ENCODE results near the gene SPATS2.
"Not testable (repeated sequence)": the region's sequence is repeated elsewhere in the genome, so short reads cannot be mapped to it uniquely, and the experiment has no call there.

SPATS2 gene

DNA sequence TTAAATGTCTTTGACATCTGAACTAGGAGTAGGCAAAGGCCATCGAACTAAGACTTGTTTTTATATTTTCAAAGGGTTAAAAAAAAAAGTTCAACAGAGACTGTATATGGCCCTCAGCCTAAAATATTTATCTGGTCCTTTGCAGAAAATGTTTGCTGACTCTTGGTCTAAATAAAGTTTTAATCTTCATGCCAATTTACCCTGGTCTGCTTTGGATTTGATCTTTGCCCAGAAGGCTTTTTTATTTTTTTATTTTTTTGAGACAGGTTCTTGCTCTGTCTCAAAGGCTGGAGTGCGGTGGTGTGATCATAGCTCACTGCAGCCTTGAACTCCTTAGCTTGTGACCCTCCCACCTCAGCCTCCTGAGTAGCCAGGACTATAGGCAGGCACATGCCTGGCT is 47.1 kb downstream of the SPATS2 start:
- DNase-seq: no peak

- DNase-seq: no peak
These were observed 48.3 kb downstream of the SPATS2 start for GRCh38 chr12:49415521-49415970.

DNA sequence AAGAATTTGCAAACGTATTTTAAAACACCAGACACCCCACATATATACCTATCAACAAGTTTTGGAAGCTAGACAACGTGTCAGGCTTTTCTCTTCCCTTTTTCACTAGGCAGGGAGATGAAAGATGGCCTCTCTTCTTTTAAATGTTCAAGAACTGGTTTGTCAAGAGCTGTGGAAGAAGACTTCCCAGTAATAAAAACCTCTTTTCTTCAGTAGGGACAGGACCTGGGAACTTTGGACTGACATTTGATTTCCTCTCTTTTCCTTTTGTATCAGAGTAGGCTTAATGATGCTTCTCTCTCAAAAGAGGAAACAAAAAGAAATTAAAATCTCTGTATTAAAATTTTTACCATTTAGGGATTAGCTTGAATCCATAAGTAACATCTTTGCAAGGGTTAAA is 49.6 kb downstream of the SPATS2 start:
- no peak for DNase-seq

DNA sequence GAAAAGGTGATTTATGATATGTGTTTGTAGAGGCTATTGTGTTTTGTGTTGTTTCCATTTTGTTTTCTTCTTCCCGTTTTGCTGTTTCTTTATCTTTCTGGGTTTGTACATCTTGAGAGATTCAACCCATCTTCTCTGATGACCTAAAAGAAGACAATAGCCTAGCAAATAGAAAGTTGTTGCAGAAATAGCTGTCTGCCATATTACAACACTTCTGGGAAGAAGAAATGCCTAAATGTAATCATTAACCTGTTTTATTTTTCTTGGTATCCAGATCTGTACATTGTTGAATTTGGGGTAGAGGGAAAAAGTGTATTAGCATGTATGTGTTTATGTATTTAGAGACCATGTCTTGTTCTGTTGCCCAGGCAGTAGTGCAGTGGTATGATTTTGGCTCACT is 50.3 kb downstream of the SPATS2 start:
- no peak for DNase-seq

- DNase-seq: no peak
These were observed 53.3 kb downstream of the SPATS2 start for GRCh38 chr12:49420556-49420955.

GRCh38 chr12:49422114-49422513 is 54.9 kb downstream of the SPATS2 start:
- no peak for DNase-seq

DNA sequence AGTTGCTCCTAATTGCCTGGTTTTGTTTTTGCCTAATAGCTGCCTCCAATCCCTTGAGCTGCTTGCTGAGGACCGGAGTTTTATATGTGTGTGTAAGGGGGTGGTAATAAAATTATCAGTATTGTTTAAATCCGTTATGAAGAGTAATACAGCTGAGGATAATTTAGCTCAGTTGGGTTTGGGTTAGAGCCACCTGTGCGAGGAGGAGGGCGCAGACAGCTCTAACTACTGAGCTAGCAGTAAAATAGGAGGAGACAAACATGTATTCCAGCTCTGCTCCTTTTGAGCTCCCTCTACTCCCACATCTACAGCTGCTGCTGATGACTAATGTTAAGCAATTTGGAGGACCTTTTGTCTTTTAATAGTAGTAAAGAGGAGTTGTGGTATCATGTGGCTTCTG is 61.5 kb downstream of the SPATS2 start:
- DNase-seq: no peak

- no peak for DNase-seq
These were observed 65.4 kb downstream of the SPATS2 start for GRCh38 chr12:49432616-49433015.

- DNase-seq: not testable (repeated sequence)
These were observed 69.5 kb downstream of the SPATS2 start for GRCh38 chr12:49436799-49437198.

DNA sequence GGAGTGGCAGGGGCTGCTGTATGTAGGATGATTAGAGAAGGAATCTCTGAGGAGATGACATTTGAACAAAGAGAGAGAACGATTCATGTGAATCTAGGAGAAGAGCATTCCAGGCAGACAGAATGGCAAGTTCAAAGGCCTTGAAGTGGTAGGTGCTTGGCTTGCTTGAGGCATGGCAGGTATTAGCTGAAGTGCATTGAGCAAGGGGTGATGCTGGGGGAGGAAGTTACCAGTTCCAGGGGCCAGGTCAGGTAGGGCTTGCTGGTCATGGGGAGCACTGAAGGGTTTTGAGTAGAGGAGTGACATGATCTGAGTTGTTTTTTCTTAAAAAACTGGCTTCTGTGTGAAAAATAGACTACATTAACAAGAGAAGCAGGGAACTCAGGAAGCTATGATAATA is 71.8 kb downstream of the SPATS2 start:
- no peak for DNase-seq

DNA sequence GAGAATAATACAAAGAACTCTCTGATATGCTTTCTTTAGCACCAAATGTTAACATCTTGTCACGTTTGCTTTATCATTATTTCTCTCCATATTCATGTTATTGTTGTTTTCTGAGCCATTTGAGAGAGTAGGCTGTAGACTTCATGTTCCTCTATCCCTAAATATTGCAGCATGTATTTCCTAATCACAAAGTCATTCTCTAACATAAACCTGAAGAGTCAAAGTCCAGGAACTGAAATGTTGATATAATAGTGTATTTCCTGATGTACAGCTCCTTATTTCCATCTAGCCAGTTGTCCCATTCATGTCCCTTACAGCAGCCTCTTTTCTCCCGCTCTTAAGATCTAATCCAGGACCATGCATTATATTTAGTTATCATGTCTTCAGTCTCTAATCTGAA is 72.8 kb downstream of the SPATS2 start:
- DNase-seq: no peak

DNA sequence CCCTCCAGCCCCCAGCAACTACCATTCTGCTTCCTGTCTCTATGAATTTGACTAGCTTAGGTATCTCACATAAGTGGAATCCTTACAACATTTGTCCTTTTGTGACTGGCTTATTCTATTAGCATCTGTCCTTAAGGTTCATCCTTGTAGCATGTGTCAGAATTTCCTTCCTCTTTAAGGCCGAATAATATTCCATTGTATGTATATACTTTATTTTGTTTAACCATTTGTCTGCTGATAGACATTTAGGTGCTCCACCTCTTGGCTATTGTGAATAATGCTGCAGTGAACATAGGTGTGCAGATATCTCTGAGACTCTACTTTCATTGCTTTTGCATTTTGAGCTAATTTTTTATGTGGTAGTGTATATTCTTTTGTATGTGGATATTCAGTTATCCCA is 75.7 kb downstream of the SPATS2 start:
- DNase-seq: no peak

DNA sequence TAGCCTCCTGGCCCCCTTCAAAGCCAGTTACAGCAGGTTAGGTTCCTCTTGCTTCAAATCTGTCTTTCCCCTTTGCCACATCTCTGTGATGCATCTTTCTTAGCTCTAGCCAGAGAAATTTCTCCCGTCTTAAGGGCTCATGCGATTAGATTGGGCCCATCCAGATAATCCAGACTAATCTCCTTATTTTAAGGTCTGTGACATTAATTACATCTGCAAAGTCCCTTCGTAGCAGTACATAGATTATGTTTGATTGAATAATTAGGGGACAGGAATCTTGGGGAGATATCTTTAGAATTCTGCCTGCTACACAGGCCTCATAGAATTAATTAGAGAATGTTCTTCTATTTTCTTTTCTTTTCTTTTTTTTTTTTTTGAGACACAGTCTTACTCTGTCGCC is 79.3 kb downstream of the SPATS2 start:
- no peak for DNase-seq

DNA sequence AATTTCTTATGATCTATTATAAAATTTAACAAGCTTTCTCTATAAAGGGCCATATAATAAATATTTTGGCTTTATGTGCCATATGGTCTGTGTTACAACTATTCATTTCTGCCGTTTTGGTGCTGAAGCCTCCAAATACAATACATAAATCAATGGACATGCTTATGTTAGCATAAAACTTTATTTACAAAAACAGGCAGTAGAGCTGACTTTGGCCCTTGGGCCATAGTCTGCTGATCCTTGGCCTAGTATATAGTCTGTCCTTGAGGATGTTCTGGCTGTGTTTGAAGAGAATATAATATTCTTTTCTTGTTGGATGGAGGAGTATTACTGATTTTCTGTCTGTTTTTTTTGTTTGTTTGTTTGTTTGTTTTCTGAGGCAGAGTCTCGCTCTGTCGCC is 81.6 kb downstream of the SPATS2 start:
- no peak for DNase-seq

- DNase-seq: no peak
These were observed 84.4 kb downstream of the SPATS2 start for GRCh38 chr12:49451468-49452259.

- no peak for DNase-seq
These were observed 88.2 kb downstream of the SPATS2 start for GRCh38 chr12:49455501-49455900.

DNA sequence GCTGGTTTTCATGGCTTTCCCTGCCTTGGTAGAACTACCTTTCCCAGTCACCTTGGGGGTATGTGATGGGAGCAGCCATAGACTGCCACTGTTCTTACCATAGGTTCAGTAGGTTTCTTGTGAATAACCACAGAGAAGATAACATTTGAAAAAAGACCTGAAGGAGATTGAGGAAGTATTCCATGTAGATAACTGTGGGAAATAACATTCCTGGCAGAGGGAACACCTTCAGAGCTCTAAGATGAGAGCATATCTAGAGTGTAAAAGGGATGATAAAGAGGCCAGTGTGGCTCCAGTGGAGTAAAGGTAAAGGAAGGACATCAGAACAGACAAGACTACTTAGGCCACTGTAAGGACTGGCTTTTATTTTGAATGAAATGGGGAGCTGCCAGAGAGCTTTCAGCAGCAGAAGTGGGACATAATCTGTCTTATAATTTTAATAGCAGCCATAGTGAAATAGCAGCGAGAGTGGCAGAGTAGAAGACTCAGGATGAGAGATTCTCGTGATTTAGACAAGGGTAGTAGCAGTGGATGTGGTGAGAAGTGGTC is 88.9 kb downstream of the SPATS2 start:
- DNase-seq: no peak

GRCh38 chr12:49458816-49459215 is 91.6 kb downstream of the SPATS2 start:
- no peak for DNase-seq

GRCh38 chr12:49461221-49461620 is 94.0 kb downstream of the SPATS2 start:
- no peak for DNase-seq

DNA sequence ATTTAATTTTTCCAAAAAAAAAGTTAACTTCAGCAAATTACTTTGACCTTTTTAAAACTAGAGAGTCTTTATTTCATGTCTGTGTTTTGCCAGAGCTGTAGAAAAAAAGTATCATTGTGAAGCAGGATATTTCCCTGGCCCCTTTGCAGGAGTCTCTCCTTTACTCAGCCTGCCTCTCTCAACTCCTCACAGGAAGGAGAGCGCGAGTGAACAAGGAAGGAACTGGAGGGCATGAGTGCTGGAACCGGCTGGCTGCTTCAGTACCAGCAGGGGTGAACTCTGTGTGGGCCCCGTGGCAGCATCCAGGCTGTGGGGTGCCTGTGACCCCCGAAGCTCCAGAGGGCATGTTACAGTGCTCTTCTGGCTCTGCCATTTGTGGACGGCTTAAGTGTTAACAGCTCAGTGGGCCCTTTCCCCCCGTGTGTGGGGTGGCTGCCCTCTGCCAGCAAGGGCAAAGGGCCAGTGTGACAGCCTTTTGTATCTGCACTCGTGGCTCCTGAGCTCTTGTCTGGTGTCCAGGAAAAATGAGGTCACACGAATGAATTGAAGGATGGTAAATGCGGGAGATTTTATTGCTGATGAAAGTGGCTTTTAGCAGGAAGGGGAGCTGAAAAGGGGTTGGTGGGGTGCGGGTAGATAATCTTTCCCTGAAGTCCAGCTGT is 95.0 kb downstream of the SPATS2 start:
- no peak for DNase-seq

DNA sequence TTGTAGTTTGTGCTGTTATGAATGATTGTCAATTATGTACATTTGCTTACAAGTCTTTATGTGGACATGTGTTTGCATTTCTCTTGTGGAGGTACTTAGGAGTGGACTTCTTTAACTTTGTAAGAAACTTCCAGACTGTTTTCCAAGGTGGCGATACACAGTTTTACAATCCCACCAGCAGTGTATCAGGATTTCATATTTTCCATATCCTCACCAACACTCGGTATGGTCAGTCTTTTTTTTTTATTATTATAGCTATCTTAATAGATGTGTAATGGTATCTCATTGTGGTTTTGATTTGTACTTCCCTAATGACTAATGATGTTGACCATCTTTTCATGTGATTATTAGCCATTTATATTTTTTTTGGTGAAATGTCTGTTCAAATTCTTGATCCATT is 97.9 kb downstream of the SPATS2 start:
- DNase-seq: no peak

GRCh38 chr12:49470986-49471385 is 103.7 kb downstream of the SPATS2 start:
- DNase-seq: no peak

- DNase-seq: no peak
These were observed 104.3 kb downstream of the SPATS2 start for GRCh38 chr12:49471557-49471956.

DNA sequence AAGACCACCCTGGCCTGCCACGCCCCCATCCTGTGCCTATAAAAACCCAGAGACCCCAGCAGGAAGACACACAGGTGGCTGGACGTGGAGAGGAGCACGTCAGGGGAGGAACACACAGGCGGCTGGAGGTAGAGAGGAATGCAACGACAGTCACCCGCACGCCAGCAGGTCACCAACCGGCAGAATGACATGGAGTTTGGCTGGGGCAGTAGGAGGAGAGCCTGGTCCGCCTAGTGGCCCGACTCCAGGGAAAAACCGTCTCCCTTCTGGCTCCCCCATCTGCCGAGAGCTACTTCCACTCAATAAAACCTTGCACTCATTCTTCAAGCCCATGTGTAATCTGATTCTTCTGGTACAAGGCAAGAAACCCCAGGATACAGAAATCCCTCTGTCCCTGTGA is 108.8 kb downstream of the SPATS2 start:
- no peak for DNase-seq

Data from cortex of kidney (tissue), 1 donor.